Transverse colon (tissue), 4 donors: Measurements from ENCODE around the gene ROBO1. TPM values are rescaled to one million over a fixed set of nuclear protein-coding genes. Genes with fewer than 3 reads are reported as not detected.

Source experiments
- DNase-seq: peaks from one replicate; pipeline ENCODE4 v3.0.0-alpha.2; 2019
- H3K27ac ChIP-seq, 4 donors: fragments of 200-600 bp; sonication (generic); 2 replicates each; pipeline ENCODE4 v1.5.1; 2016 to 2018; ENCODE audit warnings: inconsistent platforms in 4 of 4
- H3K27me3 ChIP-seq: fragments of 200-600 bp; sonication (generic); 2 replicates; pipeline ENCODE4 v1.5.1; 2017; ENCODE audit warnings: inconsistent platforms
- H3K36me3 ChIP-seq, 4 donors: fragments of 200-600 bp; sonication (generic); 2 replicates each; pipeline ENCODE4 v1.5.1; 2017 to 2019; ENCODE audit warnings: inconsistent platforms in 4 of 4
- H3K4me1 ChIP-seq, 4 donors: fragments of 200-600 bp; sonication (generic); 2 replicates each; pipeline ENCODE4 v1.5.1; 2017 to 2020; ENCODE audit warnings: inconsistent platforms in 4 of 4
- H3K4me3 ChIP-seq, 4 donors: fragments of 200-600 bp; sonication (generic); 1 replicate in 1 of 4; 2 replicates in 3 of 4; pipeline versions ENCODE4 v1.5.1 to v1.6.1; 2017 to 2019; ENCODE audit warnings: inconsistent platforms in 4 of 4
- H3K9me3 ChIP-seq, 2 donors: fragments of 200-600 bp; sonication (generic); 2 replicates each; pipeline ENCODE4 v1.5.1; 2017 to 2019; ENCODE audit warnings: inconsistent platforms in 2 of 2
- EP300 ChIP-seq: sonication (generic); formaldehyde crosslinking; IDR thresholded peaks from one replicate; pipeline ENCODE4 v1.6.1; 2017; ENCODE audit warnings: antibody characterized with exemption, low read depth
- POLR2A ChIP-seq: fragments of 450-650 bp; IDR thresholded peaks from one replicate; pipeline ENCODE4 v1.6.1; 2016; ENCODE audit warnings: antibody characterized with exemption, mild to moderate bottlenecking, moderate library complexity
- POLR2AphosphoS5 ChIP-seq, 3 donors: sonication (generic); formaldehyde crosslinking; IDR thresholded peaks; one replicate each; pipeline ENCODE4 v1.6.1; 2016; ENCODE audit warnings: antibody characterized with exemption in 3 of 3
- WGBS, 2 donors: methylation state at CpG; one replicate each; pipeline ENCODE4 v1.1.5; 2018; ENCODE audit warnings: low coverage in 1 of 2; 5-methylcytosine and 5-hydroxymethylcytosine counted together
- in situ Hi-C, 4 donors: fragments of 200-750 bp; cut with MboI; loops; one replicate each; pipeline versions ENCODE4 v1.15.0 to v1.15.1; 2017; ENCODE audit warnings: low sequenced_read_pairs in 3 of 4, low pct_ligation_motif_present in 1 of 4, low pct_unique_long_range_greater_than_20kb in 1 of 4
- intact Hi-C: fragments of 100-400 bp; cut with DNase I; formaldehyde crosslinking; loops from one replicate; pipeline ENCODE4 v1.15.1; 2023; ENCODE audit warnings: low total_unique reads
- total RNA-seq, 4 donors: library from RNA; depleted of rRNA; stranded (reverse); fragments of >200 nt; gene quantifications; one replicate each; pipeline ENCODE4 v1.1.0, GENCODE V29; 2016
- TF ChIP-seq, protein P1 (sequence below), 5 experiments: fragments of 200-600 bp in 3 of 5; fragments of 450-650 bp in 2 of 5; sonication (generic) in 3 of 5; IDR thresholded peaks; 1 replicate in 2 of 5; 2 replicates in 3 of 5; pipeline ENCODE4 v1.5.1; 2016 to 2017; ENCODE audit warnings: antibody characterized with exemption in 5 of 5, inconsistent platforms in 3 of 5, mild to moderate bottlenecking in 2 of 5, moderate library complexity in 1 of 5

The ROBO1 gene
- total RNA-seq, 4 donors from 2014 or later, result 7.6 to 68.7 (median 9.1) TPM

DNA sequence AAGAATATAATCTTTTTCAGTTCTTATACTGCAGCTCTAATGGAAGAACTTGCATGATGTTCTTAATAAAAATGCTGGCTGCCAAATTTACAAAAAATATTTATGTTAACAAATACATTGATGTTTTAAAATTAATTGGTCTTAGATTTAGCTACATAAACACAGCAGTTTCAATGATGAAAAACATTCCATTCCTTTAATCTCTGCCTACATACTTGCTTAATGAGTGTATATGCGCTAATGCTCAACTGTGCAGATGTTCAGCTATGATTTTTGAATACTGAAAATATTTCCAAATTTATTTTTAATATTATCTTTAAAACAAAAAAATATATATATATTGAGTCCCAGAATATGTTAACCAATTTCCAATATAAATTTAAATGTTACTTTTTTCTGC lies 867.4 kb downstream of the ROBO1 start:
- no peaks in the 10 kb centered on the region for H3K27me3 ChIP-seq
- intact Hi-C loops, result no loop called here
- H3K27ac ChIP-seq, result no peak overlapping the region
- DNase-seq, result no peak
- H3K9me3 ChIP-seq, result no peaks in the 10 kb centered on the region
- no peaks in the 10 kb centered on the region for H3K4me1 ChIP-seq
- H3K4me3 ChIP-seq, result no peak overlapping the region
- 65 to 80% methylated on average over 1 of the region's 1 CpG for WGBS, 2 donors
- H3K36me3 ChIP-seq, result no peaks in the 10 kb centered on the region
- in situ Hi-C loops, result no loop called here
- TF ChIP-seq POLR2A, result no peak
- TF ChIP-seq, protein P1, sequence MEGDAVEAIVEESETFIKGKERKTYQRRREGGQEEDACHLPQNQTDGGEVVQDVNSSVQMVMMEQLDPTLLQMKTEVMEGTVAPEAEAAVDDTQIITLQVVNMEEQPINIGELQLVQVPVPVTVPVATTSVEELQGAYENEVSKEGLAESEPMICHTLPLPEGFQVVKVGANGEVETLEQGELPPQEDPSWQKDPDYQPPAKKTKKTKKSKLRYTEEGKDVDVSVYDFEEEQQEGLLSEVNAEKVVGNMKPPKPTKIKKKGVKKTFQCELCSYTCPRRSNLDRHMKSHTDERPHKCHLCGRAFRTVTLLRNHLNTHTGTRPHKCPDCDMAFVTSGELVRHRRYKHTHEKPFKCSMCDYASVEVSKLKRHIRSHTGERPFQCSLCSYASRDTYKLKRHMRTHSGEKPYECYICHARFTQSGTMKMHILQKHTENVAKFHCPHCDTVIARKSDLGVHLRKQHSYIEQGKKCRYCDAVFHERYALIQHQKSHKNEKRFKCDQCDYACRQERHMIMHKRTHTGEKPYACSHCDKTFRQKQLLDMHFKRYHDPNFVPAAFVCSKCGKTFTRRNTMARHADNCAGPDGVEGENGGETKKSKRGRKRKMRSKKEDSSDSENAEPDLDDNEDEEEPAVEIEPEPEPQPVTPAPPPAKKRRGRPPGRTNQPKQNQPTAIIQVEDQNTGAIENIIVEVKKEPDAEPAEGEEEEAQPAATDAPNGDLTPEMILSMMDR (IDR thresholded peaks at IDR 0.05), result no peak
- no peak for TF ChIP-seq POLR2AphosphoS5 (IDR thresholded peaks at IDR 0.05)
- TF ChIP-seq EP300, result no peak

DNA sequence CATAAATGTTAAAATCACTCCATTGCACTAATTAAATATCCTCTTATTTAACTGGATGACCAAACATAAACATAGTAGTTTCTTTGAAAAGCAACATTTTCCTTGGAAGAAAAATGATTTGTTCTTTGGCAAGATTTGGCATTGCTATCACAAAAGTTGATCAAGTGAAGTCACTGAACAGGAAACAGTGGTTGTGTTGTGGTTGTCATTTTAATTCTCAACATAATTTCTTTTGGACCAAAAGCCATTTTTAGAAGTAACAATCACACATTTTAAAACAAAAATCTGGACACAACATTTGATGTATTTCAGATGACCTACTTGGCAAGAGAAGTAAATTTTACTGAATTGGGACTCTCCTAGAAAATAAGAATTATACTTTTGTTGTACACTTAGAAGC lies 872.3 kb downstream of the ROBO1 start:
- no peaks in the 10 kb centered on the region for H3K27me3 ChIP-seq
- intact Hi-C loops (no loop called here), in situ Hi-C loops (no loop called here)
- TF ChIP-seq POLR2A, result no peak
- no peaks in the 10 kb centered on the region for H3K36me3 ChIP-seq
- no peak overlapping the region for H3K27ac ChIP-seq
- no peaks in the 10 kb centered on the region for H3K4me1 ChIP-seq
- H3K4me3 ChIP-seq, result no peak overlapping the region
- DNase-seq, result no peak
- no peaks in the 10 kb centered on the region for H3K9me3 ChIP-seq

DNA sequence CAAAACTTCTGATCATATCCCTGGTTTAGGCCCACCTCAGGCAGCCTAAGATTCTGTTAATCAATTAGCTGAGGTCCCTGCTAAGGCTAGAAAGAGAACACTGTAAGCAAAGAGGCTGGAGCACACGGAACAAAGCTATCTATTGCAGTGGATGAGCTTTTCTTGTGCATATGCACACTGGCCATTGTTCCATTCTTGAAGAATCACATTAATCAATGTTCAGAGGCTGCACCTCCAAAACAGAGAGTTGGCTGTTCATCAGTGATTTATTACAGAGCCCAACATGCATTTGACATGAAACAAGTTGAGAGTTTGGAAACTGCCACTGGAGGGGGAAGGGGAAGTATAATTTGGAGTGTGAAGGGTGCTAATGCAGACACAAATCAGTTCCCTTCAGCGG lies 873.0 kb downstream of the ROBO1 start:
- no peak for DNase-seq
- H3K9me3 ChIP-seq, result no peaks in the 10 kb centered on the region
- H3K36me3 ChIP-seq, result no peaks in the 10 kb centered on the region
- no peak overlapping the region for H3K4me3 ChIP-seq
- H3K27ac ChIP-seq, result no peak overlapping the region
- intact Hi-C loops, result no loop called here
- no peaks in the 10 kb centered on the region for H3K4me1 ChIP-seq
- 68 to 76% methylated on average over 2 of the region's 2 CpGs for WGBS, 2 donors
- in situ Hi-C loops, result no loop called here
- no peaks in the 10 kb centered on the region for H3K27me3 ChIP-seq
- TF ChIP-seq POLR2A (no peak), EP300 (no peak), POLR2AphosphoS5 (IDR thresholded peaks at IDR 0.05) (no peak)
- TF ChIP-seq, protein P1 (IDR thresholded peaks at IDR 0.05), result no peak

DNA sequence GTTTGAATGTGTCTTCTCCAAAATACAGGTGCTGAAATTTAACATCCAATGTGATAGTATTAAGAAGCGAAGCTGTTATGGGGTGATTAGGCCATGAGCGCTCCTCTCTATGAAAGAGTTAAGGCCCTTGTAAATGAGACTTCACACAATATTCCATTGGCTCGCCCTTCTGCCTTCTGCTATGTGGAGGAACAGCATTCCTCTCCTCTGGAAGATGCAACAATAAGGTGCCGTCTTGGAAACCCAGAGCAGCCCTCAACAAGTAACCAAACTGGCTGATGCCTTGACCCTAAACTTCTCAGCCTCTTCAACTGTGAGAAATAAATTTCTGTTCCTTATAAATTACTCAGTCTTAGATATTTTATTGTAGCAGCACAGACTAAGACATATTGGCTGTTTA lies 874.6 kb downstream of the ROBO1 start:
- H3K4me1 ChIP-seq, result no peaks in the 10 kb centered on the region
- no peaks in the 10 kb centered on the region for H3K36me3 ChIP-seq
- no peaks in the 10 kb centered on the region for H3K9me3 ChIP-seq
- H3K4me3 ChIP-seq, result no peak overlapping the region
- TF ChIP-seq POLR2AphosphoS5 (IDR thresholded peaks at IDR 0.05), result no peak
- TF ChIP-seq EP300, result no peak
- TF ChIP-seq POLR2A, result no peak
- TF ChIP-seq, protein P1 (IDR thresholded peaks at IDR 0.05), result no peak
- DNase-seq, result no peak
- no peaks in the 10 kb centered on the region for H3K27me3 ChIP-seq
- WGBS, 2 donors, result 71 to 84% methylated on average over 1 to 4 of the region's 4 CpGs
- intact Hi-C loops (no loop called here), in situ Hi-C loops (no loop called here)
- H3K27ac ChIP-seq, result no peak overlapping the region

DNA sequence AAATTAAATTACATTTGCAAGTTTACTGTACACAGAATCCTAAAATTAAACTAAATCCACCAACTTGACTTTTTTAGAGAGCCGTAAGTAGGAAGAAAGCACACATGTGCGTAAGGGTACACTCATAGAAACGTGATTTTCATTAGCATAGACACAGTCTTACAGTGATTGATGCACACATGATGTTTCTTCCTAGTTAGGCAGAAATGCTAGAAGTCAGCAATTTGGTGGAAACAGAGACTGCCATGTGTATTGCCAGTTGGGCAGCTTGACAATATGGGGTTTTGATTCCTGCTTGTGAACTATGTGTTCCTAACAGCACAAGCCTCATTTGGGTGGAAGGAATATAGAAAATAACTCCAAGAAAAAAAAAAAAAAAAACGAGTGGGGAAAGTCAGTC lies 878.5 kb downstream of the ROBO1 start:
- in situ Hi-C loops, result no loop called here
- Histone ChIP-seq H3K4me3 (no peak overlapping the region), H3K9me3 (no peaks in the 10 kb centered on the region), H3K4me1 (no peaks in the 10 kb centered on the region), H3K27me3 (no peaks in the 10 kb centered on the region), H3K36me3 (no peaks in the 10 kb centered on the region), H3K27ac (no peak overlapping the region)
- TF ChIP-seq POLR2AphosphoS5 (IDR thresholded peaks at IDR 0.05), result no peak
- TF ChIP-seq, protein P1 (IDR thresholded peaks at IDR 0.05), result no peak
- no peak for TF ChIP-seq EP300
- no peak for TF ChIP-seq POLR2A
- no peak for DNase-seq
- intact Hi-C loops, result no loop called here
- WGBS, 2 donors, result 61 to 79% methylated on average over 4 of the region's 4 CpGs
